GM12878 (cell line): ENCODE data around the gene SP8. TPM values are rescaled to one million over a fixed set of nuclear protein-coding genes. Genes with fewer than 3 reads are reported as not detected.

ENCODE experiments used
- ATAC-seq: fragments of 200-7000 bp; cut with Tn5 transposase; 3 replicates; pipeline ENCODE4 v1.9.1; 2020; ENCODE audit warnings: mild to moderate bottlenecking, moderate library complexity
- BruUV-seq: library from RNA; stranded (reverse); fragments of 400-500 nt; replicated peaks from 2 replicates; lab custom pipeline; 2021; lab: Mats Ljungman, UMichigan
- CTCF ChIA-PET: fragments of 300-600 bp; sonication (Branson Sonifier 250); formaldehyde crosslinking; extraction: SDS; loops from one replicate; lab custom pipeline; 2021; ENCODE audit warnings: inconsistent platforms; lab: Yijun Ruan, JAX
- POLR2A ChIA-PET: fragments of 350-600 bp; formaldehyde crosslinking; extraction: SDS; loops from one replicate; lab custom pipeline; 2021; ENCODE audit warnings: inconsistent platforms; lab: Charles Lee
- RAD21 ChIA-PET: fragments of 300-600 bp; sonication (Branson Sonifier 250); formaldehyde crosslinking; loops from one replicate; lab custom pipeline; 2023; ENCODE audit warnings: antibody characterized with exemption; ENCODE audit not compliant: unreplicated experiment; lab: Charles Lee
- SMC1A ChIA-PET: fragments of 300-600 bp; sonication (Branson Sonifier 250); formaldehyde crosslinking; loops from one replicate; lab custom pipeline; 2023; ENCODE audit not compliant: unreplicated experiment, uncharacterized antibody; lab: Charles Lee
- DNase-seq: peaks from one replicate; pipeline ENCODE4 v3.0.0-alpha.2; 2011; ENCODE audit warnings: low read depth, low spot score
- FAIRE-seq: peaks from 3 replicates; lab custom pipeline; 2011; peaks lifted over from hg19 to GRCh38; lab: Jason Lieb, UNC
- H2AFZ ChIP-seq: 2 replicates; pipeline ENCODE4 v1.6.0; 2011; ENCODE audit warnings: low read depth, low read length, control low read depth; ENCODE audit not compliant: control insufficient read depth
- H3K27ac ChIP-seq: 2 replicates; pipeline ENCODE4 v1.5.1; 2011; ENCODE audit warnings: control low read depth; ENCODE audit not compliant: control insufficient read depth, insufficient read depth
- H3K27me3 ChIP-seq, 2 experiments: replicated peaks in 1 of 2; 2 replicates each; pipeline versions ENCODE4 v1.6.0 to v1.6.1; 2011; ENCODE audit warnings: low read length in 1 of 2; ENCODE audit not compliant: control insufficient read depth in 2 of 2, insufficient read depth in 2 of 2
- H3K36me3 ChIP-seq, 2 experiments: 2 replicates each; pipeline ENCODE4 v1.5.1; 2011; ENCODE audit warnings: low read length in 1 of 2; ENCODE audit not compliant: control insufficient read depth in 2 of 2, insufficient read depth in 2 of 2
- H3K4me1 ChIP-seq: 2 replicates; pipeline ENCODE4 v1.6.1; 2011; ENCODE audit warnings: mild to moderate bottlenecking, low read length, moderate library complexity, mixed read lengths; ENCODE audit not compliant: control insufficient read depth, insufficient read depth
- H3K4me2 ChIP-seq: 2 replicates; pipeline ENCODE4 v1.6.0; 2011; ENCODE audit warnings: control low read depth; ENCODE audit not compliant: control insufficient read depth, insufficient read depth
- H3K4me3 ChIP-seq: fragments of 200-600 bp; sonication (generic); 2 replicates; pipeline ENCODE4 v1.5.1; 2016
- H3K79me2 ChIP-seq: 2 replicates; pipeline ENCODE4 v1.6.0; 2011; ENCODE audit warnings: low read length; ENCODE audit not compliant: control insufficient read depth, insufficient read depth
- H3K9ac ChIP-seq: 2 replicates; pipeline ENCODE4 v1.8.0; 2011; ENCODE audit warnings: low read length, control low read depth, mixed read lengths; ENCODE audit not compliant: control insufficient read depth, insufficient read depth
- H3K9me3 ChIP-seq: replicated peaks from 3 replicates; pipeline ENCODE4 v1.5.1; 2011; ENCODE audit warnings: mild to moderate bottlenecking, low read length; ENCODE audit not compliant: control insufficient read depth, insufficient read depth
- H4K20me1 ChIP-seq: 2 replicates; pipeline ENCODE4 v1.6.0; 2011; ENCODE audit not compliant: control insufficient read depth, insufficient read depth
- BRCA1 ChIP-seq: IDR thresholded peaks from 2 replicates; pipeline ENCODE4 v1.6.1; 2011; ENCODE audit warnings: low read depth, low read length, improper control_type of control experiment
- CREB1 ChIP-seq: IDR thresholded peaks from 2 replicates; pipeline ENCODE4 v1.6.1; 2012; ENCODE audit warnings: low read depth, mild to moderate bottlenecking, inconsistent platforms
- MTA3 ChIP-seq: IDR thresholded peaks from 2 replicates; pipeline ENCODE4 v1.6.1; 2012; ENCODE audit warnings: low read length, inconsistent platforms, borderline replicate concordance
- POLR2AphosphoS2 ChIP-seq: IDR thresholded peaks from 2 replicates; pipeline ENCODE4 v1.6.1; 2011; ENCODE audit warnings: low read depth, mild to moderate bottlenecking, low read length, improper control_type of control experiment, moderate library complexity
- RBBP5 ChIP-seq: fragments of 200-600 bp; sonication (generic); conservative IDR thresholded peaks from 2 replicates; pipeline ENCODE4 v1.6.1; 2016
- SUZ12 ChIP-seq: fragments of 200-600 bp; sonication (generic); IDR thresholded peaks from one replicate; pipeline ENCODE4 v1.6.1; 2018; ENCODE audit warnings: antibody characterized with exemption, mild to moderate bottlenecking; ENCODE audit not compliant: unreplicated experiment
- WRNIP1 ChIP-seq: IDR thresholded peaks from 2 replicates; pipeline ENCODE4 v1.6.1; 2011; ENCODE audit warnings: low read depth, low read length, improper control_type of control experiment, borderline replicate concordance
- YBX1 ChIP-seq: fragments of 450-650 bp; IDR thresholded peaks from 2 replicates; pipeline ENCODE4 v1.6.1; 2016; ENCODE audit warnings: antibody characterized with exemption
- ZNF274 ChIP-seq: IDR thresholded peaks from one replicate; pipeline ENCODE4 v1.8.0; 2011; ENCODE audit not compliant: insufficient read length, insufficient read depth
- WGBS: methylation state at CpG from one replicate; pipeline ENCODE4 v1.1.6; 2016; ENCODE audit warnings: low lambda C conversion rate; ENCODE audit not compliant: insufficient replicate concordance, insufficient coverage; ENCODE audit errors: missing lambda C conversion rate; 5-methylcytosine and 5-hydroxymethylcytosine counted together
- in situ Hi-C: fragments of 300-500 bp; cut with MboI; formaldehyde crosslinking; loops from 9 replicates; pipeline ENCODE4 v1.14.3; 2018; ENCODE audit warnings: mixed read lengths
- intact Hi-C: fragments of 100-400 bp; cut with micrococcal nuclease; formaldehyde crosslinking; loops from one replicate; pipeline ENCODE4 v1.14.2; 2022; ENCODE audit not compliant: unreplicated experiment
- polyA plus RNA-seq, 11 experiments: library from polyadenylated mRNA; depleted of rRNA in 4 of 11; unstranded in 6 of 11; stranded (reverse) in 5 of 11; fragments of >200 nt; fragmentation: Nextera tagmentation in 4 of 11; fragmentation: Illumina TruSeq in 1 of 11; extraction: Ambion mirVana in 4 of 11; extraction: Trizol in 1 of 11; gene quantifications; 1 replicate in 1 of 11; 2 replicates in 10 of 11; pipeline versions ENCODE4 v1.2.1 to v1.2.3, GENCODE V29; 2011 to 2016; ENCODE audit warnings: inconsistent platforms in 2 of 11, missing spikeins in 2 of 11, low read depth in 1 of 11
- total RNA-seq, 4 experiments: library from RNA; depleted of rRNA in 3 of 4; stranded (reverse); fragments of >200 nt in 3 of 4; fragmentation: Illumina TruSeq in 1 of 4; extraction: Trizol in 1 of 4; gene quantifications; 2 replicates each; pipeline versions ENCODE4 v1.2.1 to v1.2.3, GENCODE V29; 2013 to 2021
- TF ChIP-seq, protein P1 (sequence below): IDR thresholded peaks from 2 replicates; pipeline ENCODE4 v1.6.1; 2011; ENCODE audit warnings: borderline replicate concordance, low read depth, mild to moderate bottlenecking, moderate library complexity, mixed read lengths, low read length; ENCODE audit not compliant: insufficient read depth; ENCODE audit errors: extremely low read length
- TF ChIP-seq, protein P2 (sequence below): IDR thresholded peaks from 2 replicates; pipeline ENCODE4 v1.6.1; 2011; ENCODE audit warnings: low read depth, low read length, improper control_type of control experiment, borderline replicate concordance

Gene SP8
- total and polyA plus RNA-seq, 10 of the 15 experiments (the other 5 are each of a cell fraction or from before 2014, with no cell fraction given), result not detected

DNA sequence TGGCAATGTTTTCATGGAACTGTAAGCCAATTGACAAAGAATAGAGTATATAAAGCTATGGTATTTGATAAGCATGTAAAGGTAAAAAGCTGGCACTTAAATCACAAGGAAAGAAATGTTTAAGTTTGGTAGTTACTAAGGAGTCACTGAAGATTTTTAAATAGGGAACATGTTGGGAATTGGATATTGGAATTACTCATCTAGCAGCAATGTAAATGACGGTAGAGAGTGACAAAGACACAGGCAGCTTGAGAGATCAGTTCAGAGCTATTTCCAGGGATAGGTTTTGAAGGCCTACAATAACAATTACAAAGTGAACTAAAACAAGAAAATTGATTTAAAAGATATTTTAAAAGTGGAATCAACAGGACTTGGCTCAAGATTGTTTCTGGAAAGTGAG is 36.8 kb downstream of the SP8 start (continued):
- TF ChIP-seq CREB1, result no peak
- no peak for TF ChIP-seq WRNIP1
- no peak for TF ChIP-seq YBX1
- TF ChIP-seq, protein P1, sequence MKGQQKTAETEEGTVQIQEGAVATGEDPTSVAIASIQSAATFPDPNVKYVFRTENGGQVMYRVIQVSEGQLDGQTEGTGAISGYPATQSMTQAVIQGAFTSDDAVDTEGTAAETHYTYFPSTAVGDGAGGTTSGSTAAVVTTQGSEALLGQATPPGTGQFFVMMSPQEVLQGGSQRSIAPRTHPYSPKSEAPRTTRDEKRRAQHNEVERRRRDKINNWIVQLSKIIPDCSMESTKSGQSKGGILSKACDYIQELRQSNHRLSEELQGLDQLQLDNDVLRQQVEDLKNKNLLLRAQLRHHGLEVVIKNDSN, result no peak

DNA sequence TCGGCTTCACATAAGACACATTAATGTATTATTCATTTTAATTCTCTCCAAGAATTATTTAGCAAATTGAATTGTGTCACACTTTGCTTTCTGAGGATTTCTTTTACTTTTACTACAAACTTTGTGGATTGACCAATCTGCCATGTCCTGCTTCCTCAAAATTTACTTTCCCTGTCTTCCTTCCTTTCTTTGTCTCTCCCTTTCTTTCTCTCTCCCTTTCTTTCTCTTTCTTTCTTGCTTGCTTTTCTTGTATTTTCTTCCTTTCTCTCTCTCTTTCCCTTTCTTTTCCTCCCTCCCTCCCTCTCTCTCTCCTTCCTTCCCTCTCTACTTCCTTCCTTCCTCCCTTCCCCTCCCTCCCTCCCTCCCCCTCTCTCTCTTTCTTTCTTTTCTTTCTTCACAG is 37.8 kb downstream of the SP8 start:
- H3K9me3 ChIP-seq, result no peaks in the 10 kb centered on the region
- no peaks in the 10 kb centered on the region for H3K36me3 ChIP-seq
- FAIRE-seq, result no peak
- no peak overlapping the region for H3K4me3 ChIP-seq
- in situ Hi-C loops, result no loop called here
- WGBS, result 67% methylated on average over 1 of the region's 1 CpG
- H3K79me2 ChIP-seq, result no peaks in the 10 kb centered on the region
- no peak overlapping the region for H2AFZ ChIP-seq
- no peaks in the 10 kb centered on the region for H3K4me1 ChIP-seq
- TF ChIP-seq RBBP5, result no peak
- TF ChIP-seq SUZ12, result no peak
- TF ChIP-seq, protein P2, sequence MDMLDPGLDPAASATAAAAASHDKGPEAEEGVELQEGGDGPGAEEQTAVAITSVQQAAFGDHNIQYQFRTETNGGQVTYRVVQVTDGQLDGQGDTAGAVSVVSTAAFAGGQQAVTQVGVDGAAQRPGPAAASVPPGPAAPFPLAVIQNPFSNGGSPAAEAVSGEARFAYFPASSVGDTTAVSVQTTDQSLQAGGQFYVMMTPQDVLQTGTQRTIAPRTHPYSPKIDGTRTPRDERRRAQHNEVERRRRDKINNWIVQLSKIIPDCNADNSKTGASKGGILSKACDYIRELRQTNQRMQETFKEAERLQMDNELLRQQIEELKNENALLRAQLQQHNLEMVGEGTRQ, result no peak
- TF ChIP-seq POLR2AphosphoS2, result no peak
- TF ChIP-seq MTA3, result no peak
- no peak for TF ChIP-seq ZNF274
- no peak for TF ChIP-seq BRCA1
- no peak for DNase-seq
- CTCF ChIA-PET, result no interaction called here
- no peak overlapping the region for H3K4me2 ChIP-seq
- RAD21 ChIA-PET, result no interaction called here
- H4K20me1 ChIP-seq, result no peaks in the 10 kb centered on the region
- H3K9ac ChIP-seq, result no peak overlapping the region
- H3K27ac ChIP-seq, result no peak overlapping the region
- no peaks in the 10 kb centered on the region; a peak in 1 of 4 replicates for H3K27me3 ChIP-seq
- no TSS peak for BruUV-seq
- POLR2A ChIA-PET, result no interaction called here
- SMC1A ChIA-PET, result no interaction called here
- no peak for ATAC-seq
- intact Hi-C loops, result no loop called here
